ENCODE results near the gene NECAB2.

DNA sequence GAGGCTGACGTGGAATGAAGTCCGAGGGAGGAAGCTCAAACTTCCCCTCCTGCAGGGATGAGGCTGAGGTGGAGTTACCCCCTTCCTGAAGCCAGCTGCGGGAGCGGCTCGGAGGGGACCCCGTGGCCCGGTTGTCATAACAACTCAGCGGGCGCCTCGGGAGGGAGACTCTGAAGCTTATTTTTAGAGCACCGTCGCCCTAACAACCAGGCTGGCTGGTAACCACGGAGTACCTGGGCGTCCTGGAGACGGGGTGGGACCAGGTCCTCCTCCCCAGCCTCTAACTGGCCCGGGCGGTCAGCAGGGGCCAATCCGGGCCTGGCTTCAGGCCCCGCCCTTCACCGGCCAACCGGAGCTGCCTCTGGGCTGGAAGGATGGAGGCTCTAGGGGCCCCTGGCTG, 27.7 kb downstream of the NECAB2 start:
- no peak for TF ChIP-seq POLR2A (IDR thresholded peaks at IDR 0.05)
- TF ChIP-seq, protein P1, sequence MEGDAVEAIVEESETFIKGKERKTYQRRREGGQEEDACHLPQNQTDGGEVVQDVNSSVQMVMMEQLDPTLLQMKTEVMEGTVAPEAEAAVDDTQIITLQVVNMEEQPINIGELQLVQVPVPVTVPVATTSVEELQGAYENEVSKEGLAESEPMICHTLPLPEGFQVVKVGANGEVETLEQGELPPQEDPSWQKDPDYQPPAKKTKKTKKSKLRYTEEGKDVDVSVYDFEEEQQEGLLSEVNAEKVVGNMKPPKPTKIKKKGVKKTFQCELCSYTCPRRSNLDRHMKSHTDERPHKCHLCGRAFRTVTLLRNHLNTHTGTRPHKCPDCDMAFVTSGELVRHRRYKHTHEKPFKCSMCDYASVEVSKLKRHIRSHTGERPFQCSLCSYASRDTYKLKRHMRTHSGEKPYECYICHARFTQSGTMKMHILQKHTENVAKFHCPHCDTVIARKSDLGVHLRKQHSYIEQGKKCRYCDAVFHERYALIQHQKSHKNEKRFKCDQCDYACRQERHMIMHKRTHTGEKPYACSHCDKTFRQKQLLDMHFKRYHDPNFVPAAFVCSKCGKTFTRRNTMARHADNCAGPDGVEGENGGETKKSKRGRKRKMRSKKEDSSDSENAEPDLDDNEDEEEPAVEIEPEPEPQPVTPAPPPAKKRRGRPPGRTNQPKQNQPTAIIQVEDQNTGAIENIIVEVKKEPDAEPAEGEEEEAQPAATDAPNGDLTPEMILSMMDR (IDR thresholded peaks at IDR 0.05) = no peak

Data from body of pancreas (tissue), 4 donors.